Measurements from ENCODE around the gene IL1B.
A peak's percentile ranks its signal among the peaks of the same experiment; 100 is the strongest.

IL1B gene

GRCh38 chr2:112829101-112829960 lies 7.2 kb downstream of the IL1B start:
- DNase-seq (ENCODE audit: low spot score) = no peak

GRCh38 chr2:112828251-112828691 lies 8.3 kb downstream of the IL1B start:
- DNase-seq (ENCODE audit: low spot score) = no peak

GRCh38 chr2:112827604-112828185 lies 8.9 kb downstream of the IL1B start:
- no peak for DNase-seq (ENCODE audit: low spot score)

GRCh38 chr2:112827009-112827408 lies 9.6 kb downstream of the IL1B start:
- DNase-seq (ENCODE audit: low spot score) = no peak

GRCh38 chr2:112825706-112826105 lies 10.9 kb downstream of the IL1B start:
- DNase-seq (ENCODE audit: low spot score) = no peak

- no peak for DNase-seq (ENCODE audit: low spot score)
Observed at GRCh38 chr2:112824694-112825085, 11.9 kb downstream of the IL1B start.

- no peak for DNase-seq (ENCODE audit: low spot score)
Observed at GRCh38 chr2:112821682-112822081, 14.9 kb downstream of the IL1B start.

GRCh38 chr2:112821142-112821541 lies 15.4 kb downstream of the IL1B start:
- DNase-seq (ENCODE audit: low spot score) = no peak

GRCh38 chr2:112820343-112820742 lies 16.2 kb downstream of the IL1B start:
- no peak for DNase-seq (ENCODE audit: low spot score)

- DNase-seq (ENCODE audit: low spot score) = no peak
Observed at GRCh38 chr2:112819081-112819480, 17.5 kb downstream of the IL1B start.

GRCh38 chr2:112818094-112818902 lies 18.3 kb downstream of the IL1B start:
- DNase-seq (ENCODE audit: low spot score) = no peak

- DNase-seq (ENCODE audit: low spot score) = no peak
Observed at GRCh38 chr2:112817082-112817689, 19.4 kb downstream of the IL1B start.

GRCh38 chr2:112814278-112814677 lies 22.3 kb downstream of the IL1B start:
- no peak for DNase-seq (ENCODE audit: low spot score)

GRCh38 chr2:112813280-112813966 lies 23.2 kb downstream of the IL1B start:
- no peak for DNase-seq (ENCODE audit: low spot score)

- peak; percentile 79 for DNase-seq (ENCODE audit: low spot score)
Observed at GRCh38 chr2:112812318-112813267, 24.0 kb downstream of the IL1B start.

GRCh38 chr2:112811841-112812306 lies 24.7 kb downstream of the IL1B start:
- peak; percentile 69 for DNase-seq (ENCODE audit: low spot score)

- no peak for DNase-seq (ENCODE audit: low spot score)
Observed at GRCh38 chr2:112811276-112811831, 25.2 kb downstream of the IL1B start.

- no peak for DNase-seq (ENCODE audit: low spot score)
Observed at GRCh38 chr2:112809112-112809511, 27.5 kb downstream of the IL1B start.

GRCh38 chr2:112807233-112807807 lies 29.3 kb downstream of the IL1B start:
- DNase-seq (ENCODE audit: low spot score) = no peak

GRCh38 chr2:112805542-112805941 lies 31.0 kb downstream of the IL1B start:
- DNase-seq (ENCODE audit: low spot score) = no peak

Data from COLO829 (cell line).